OCI-LY3 (cell line): Measurements from ENCODE around the gene GSK3B.

Source experiments
- CTCF ChIP-seq: fragments of 200-600, 300-600 bp; sonication (generic); IDR thresholded peaks from 2 replicates; pipeline ENCODE4 v1.5.1; 2014; ENCODE audit warnings: antibody characterized with exemption, low read length, low read depth
- EZH2phosphoT487 ChIP-seq: fragments of 200-600 bp; shearing (Covaris generic); IDR thresholded peaks from 2 replicates; pipeline ENCODE4 v1.6.1; 2018; ENCODE audit warnings: antibody characterized with exemption, mixed run types, low read depth

GRCh38 chr3:120062474-120062873 lies 31.8 kb downstream of the GSK3B start:
- TF ChIP-seq CTCF: no peak
- no peak for TF ChIP-seq EZH2phosphoT487
